Kasumi-1 (cell line): ENCODE results near the gene ABCE1.
"Not testable (repeated sequence)": the region's sequence is repeated elsewhere in the genome, so short reads cannot be mapped to it uniquely, and the experiment has no call there.

Experiments
- DNase-seq, 2 experiments: peaks; one replicate each; lab custom pipeline; 2025; lab: John Stamatoyannopoulos, UW

The ABCE1 gene

DNA sequence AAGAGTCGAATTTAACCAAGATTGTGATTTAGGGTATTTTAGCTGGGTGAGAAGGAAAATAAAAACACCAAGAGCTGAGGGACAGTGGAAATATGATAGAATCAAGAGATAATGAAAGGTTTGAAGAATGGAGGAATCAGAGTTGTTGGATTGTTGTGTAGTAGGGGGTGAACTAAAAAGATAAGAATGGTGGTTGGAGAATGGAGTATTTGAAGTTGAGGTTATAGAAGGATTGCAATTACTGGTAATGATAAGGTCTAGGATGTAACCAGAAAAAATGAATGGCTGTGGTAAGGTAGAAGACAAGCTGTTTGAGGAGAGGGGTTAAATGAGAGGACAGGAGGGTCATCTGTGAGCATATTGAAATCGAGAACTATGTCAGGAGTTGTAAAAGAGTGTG is 4.5 kb downstream of the ABCE1 start:
- DNase-seq = no peak

- peak in 1 of 2 experiments; percentile 7 for DNase-seq
Observed at GRCh38 chr4:145103496-145103895, 5.4 kb downstream of the ABCE1 start.

DNA sequence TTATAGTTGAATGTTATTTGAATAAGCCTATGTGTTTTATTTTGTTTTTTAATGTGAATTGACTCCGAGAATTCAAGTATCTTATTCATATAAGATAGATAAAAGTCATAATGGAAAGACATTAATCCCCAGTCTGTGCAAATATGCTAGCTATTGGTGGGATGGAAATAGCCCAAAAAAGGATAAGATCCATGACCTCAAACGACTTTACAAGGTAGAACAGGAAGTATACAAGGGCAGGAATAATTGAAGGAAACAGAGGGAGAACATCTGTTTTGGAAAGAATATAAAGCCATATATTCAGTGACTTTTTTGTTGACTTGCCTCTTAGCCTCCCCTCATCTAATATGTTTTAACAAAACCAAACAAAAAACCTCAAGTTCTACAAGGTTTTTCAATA is 9.0 kb downstream of the ABCE1 start:
- no peak for DNase-seq

GRCh38 chr4:145108128-145108527 is 10.0 kb downstream of the ABCE1 start:
- DNase-seq = no peak

DNA sequence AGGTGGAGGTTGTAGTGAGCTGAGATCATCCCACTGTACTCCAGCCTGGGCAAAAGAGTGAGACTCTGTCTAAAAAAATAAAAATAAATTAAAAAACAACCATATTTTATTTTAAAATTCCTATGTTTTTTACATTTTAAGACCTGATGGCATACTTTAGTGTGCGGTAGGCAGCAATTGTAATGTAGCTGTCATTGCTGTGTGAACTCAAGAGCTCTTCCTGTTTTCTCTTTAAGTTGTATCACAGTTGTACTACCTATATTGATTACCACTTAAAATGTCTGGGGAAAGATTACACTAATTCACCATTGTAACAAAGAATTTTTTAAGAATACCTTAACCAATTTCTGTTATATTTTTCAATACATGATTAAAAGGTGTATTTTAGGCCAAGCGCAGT is 27.3 kb downstream of the ABCE1 start:
- no peak for DNase-seq

DNA sequence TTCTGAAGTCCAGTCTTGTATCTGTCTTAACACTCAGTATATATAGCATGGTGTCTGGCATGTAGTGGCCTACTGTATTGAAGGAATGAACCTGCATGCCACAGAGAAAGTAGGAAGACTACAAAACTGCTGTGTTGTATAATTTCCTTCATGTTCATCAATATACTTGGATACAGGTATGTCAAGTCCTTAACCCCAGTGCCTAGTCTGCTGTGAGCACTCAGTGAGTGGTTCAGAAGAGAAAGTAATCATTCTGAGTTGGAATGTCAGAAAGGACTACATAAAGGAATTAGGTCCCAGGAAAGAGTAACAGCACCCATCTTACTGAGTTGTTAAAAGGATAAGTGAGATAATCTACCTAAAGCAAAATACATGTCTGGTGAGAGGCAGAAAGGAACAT is 32.0 kb downstream of the ABCE1 start:
- no peak for DNase-seq

GRCh38 chr4:145130788-145131399 is 32.8 kb downstream of the ABCE1 start:
- peak in 1 of 2 experiments; percentile 23 for DNase-seq

DNA sequence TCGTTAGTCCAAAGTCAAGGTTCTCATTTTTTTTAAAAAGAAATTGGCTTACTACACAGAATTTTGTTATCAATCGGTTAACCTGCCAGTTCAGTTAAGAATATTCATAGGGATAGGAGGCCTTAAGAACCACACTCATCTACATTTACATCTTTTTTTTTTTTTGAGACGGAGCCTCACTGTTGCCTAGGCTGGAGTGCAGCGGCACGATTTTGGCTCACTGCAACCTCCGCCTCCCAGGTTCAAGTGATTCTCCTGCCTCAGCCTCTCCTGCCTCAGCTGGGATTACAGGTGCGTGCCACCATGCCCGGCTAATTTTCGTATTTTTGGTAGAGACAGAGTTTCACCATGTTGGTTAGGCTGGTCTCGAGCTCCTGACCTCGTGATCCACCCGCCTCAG is 33.7 kb downstream of the ABCE1 start:
- no peak for DNase-seq

GRCh38 chr4:145132511-145133098 is 34.5 kb downstream of the ABCE1 start:
- peak; percentile 58 to 59 for DNase-seq

GRCh38 chr4:145136219-145136618 is 38.1 kb downstream of the ABCE1 start:
- not testable (repeated sequence) for DNase-seq

- no peak for DNase-seq
Observed at GRCh38 chr4:145148980-145149379, 50.9 kb downstream of the ABCE1 start.

GRCh38 chr4:145153181-145153903 is 55.2 kb downstream of the ABCE1 start:
- no peak for DNase-seq

- no peak for DNase-seq
Observed at GRCh38 chr4:145153904-145154298, 55.8 kb downstream of the ABCE1 start.

DNA sequence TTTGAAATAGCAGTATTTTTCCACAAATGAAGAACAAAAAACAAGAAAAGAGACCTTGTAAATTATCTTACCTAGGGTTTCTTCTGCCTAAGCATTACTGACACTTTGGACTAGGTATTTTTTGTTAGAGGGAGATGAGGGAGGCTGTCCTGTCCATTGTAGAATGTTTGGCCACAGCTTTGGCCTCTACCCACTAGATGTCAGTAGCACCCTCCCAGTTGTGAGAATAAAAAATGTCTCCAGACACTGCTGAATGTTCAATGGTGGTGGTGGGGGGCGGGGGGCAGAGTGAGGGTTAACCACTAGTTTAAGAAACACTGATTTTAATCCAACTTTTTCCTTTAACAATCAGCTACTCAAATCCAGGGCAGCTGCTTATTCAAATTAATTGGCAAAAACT is 56.5 kb downstream of the ABCE1 start:
- DNase-seq = peak in 1 of 2 experiments; percentile 48

GRCh38 chr4:145155268-145155870 is 57.3 kb downstream of the ABCE1 start:
- no peak for DNase-seq

DNA sequence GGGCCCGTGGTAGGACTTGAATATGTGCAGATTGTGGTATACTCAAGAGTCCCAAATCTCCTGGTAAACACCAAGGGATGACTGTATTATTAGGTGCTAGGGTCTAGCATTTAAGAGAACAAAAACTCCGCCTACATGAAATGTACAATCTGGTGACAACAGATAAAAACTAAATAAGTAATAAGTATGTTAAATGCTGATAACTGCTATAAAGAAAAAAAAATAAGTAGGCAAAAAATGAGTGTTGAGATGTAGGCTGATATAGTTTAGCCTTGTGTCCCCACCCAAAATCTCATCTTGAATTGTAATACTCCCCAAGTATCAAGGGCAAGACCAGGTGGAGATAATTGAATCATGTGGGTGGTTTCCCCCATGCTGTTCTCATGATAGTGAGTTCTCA is 58.9 kb downstream of the ABCE1 start:
- no peak for DNase-seq

DNA sequence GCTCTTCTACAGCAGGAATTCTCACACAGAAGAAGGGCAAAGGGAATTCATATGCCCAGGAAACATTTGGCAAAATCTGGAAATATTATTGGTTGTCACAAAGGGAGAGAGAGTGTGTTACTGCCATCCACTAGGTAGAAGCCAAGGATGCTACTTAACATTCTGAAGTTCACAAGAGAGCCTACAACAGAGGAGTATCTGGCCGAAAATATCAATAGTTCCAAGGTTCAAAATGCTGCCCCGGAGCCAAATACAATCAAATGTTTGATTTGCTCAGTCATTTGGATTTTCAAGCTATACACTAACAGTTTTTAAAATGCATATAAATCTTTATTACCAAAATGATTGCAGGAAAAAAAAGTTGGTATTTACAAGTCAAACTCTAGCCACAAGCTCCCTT is 63.4 kb downstream of the ABCE1 start:
- DNase-seq = no peak

GRCh38 chr4:145167887-145168286 is 69.8 kb downstream of the ABCE1 start:
- no peak for DNase-seq

GRCh38 chr4:145168581-145169187 is 70.6 kb downstream of the ABCE1 start:
- no peak for DNase-seq

- no peak for DNase-seq
Observed at GRCh38 chr4:145170223-145170622, 72.1 kb downstream of the ABCE1 start.

DNA sequence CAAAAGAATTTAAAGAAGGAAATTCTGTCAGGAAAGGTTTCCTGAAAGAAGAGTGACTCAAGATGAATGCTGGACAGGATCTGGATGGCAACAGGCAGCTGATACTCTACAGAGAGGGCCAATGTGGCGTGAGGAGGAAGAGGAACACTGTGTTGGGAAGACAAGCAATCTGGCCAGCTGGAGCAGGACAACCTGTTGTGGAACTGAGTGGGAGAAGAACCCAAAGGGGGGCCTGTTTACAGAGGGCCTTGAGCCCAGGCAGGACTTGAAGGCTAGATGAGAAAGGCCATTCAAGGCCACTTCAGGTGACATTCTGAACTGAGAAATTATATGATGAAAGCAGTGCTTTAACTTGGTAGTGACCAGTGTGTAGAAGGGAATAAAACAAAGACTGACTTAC is 73.8 kb downstream of the ABCE1 start:
- no peak for DNase-seq

DNA sequence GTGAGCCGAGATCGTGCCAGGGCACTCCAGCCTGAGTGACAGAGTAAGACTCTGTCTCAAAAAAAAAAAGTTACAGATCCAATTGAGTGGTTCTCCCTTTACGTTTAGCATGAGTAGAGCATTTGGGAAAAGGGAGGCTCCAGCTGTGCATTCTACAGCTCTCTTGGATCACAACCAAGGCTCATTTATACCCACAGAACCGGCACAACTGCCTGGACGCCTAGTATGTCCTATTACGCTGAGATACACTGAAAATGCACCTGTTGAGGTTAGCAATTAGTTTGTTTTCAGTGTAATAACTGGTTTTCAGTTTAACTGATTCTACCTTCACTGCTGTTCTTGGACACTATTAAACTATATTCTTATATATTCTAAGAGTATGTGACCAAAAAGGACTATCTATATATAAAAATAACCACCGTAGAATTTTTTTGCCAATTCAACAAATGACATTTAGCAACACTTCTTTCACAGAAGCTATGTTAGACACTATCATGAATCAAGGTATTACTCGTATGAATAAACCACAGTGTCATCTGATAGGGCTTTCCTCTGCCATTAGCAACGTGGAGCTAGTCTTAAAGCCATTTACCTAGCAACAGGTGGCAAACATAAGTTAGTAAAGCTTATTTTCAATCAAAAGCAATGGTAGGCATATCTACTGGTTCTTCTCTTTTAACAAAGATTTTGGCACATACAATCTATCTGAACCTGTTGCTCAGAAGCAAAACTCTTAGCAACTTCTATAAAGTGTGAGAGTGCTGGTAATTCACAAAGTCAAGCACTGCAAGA is 78.7 kb downstream of the ABCE1 start:
- no peak for DNase-seq
